ENCODE results near the gene LY6G5C. TPM values are rescaled to one million over a fixed set of nuclear protein-coding genes. Genes with fewer than 3 reads are reported as not detected.
A peak's percentile ranks its signal among the peaks of the same experiment; 100 is the strongest.

Gene LY6G5C
- total and polyA plus RNA-seq, 9 of the 15 experiments (the other 6 are each of a cell fraction or from before 2014, with no cell fraction given), result 0.10 to 0.67 (median 0.46) TPM; not detected in 4

GRCh38 chr6:31677955-31678354, 2.9 kb downstream of the LY6G5C start (continued):
- TF ChIP-seq ZBTB40 (IDR thresholded peaks at IDR 0.05), result no peak
- TF ChIP-seq ZBTB40 (CRISPR knock-in tag; IDR thresholded peaks at IDR 0.05), result no peak
- TF ChIP-seq HIVEP1 (CRISPR knock-in tag; IDR thresholded peaks at IDR 0.05), result no peak
- no peak for TF ChIP-seq MEF2D (tag; conservative IDR thresholded peaks at IDR 0.05; ENCODE audit: low read depth)
- TF ChIP-seq ZHX1 (conservative IDR thresholded peaks at IDR 0.05; ENCODE audit: low read length), result no peak
- no peak for TF ChIP-seq CBX8 (IDR thresholded peaks at IDR 0.05; ENCODE audit: borderline replicate concordance, extremely low read depth, low read depth, low read length, poor library complexity, severe bottlenecking)
- peak; percentile 50; the same call in 1 of the 2 replicates for TF ChIP-seq CTBP1 (IDR thresholded peaks at IDR 0.05; ENCODE audit: borderline replicate concordance)
- no peak for TF ChIP-seq SUPT5H (IDR thresholded peaks at IDR 0.05)
- no peak for TF ChIP-seq CCNT2 (IDR thresholded peaks at IDR 0.05; ENCODE audit: borderline replicate concordance, extremely low read depth, insufficient read length, low read depth, low read length)
- TF ChIP-seq ZNF232 (CRISPR knock-in tag; IDR thresholded peaks at IDR 0.05), result no peak
- no peak for TF ChIP-seq EWSR1 (IDR thresholded peaks at IDR 0.05; ENCODE audit: borderline replicate concordance, low read depth, partially characterized antibody)
- TF ChIP-seq PTRF (tag; IDR thresholded peaks at IDR 0.05), result no peak
- TF ChIP-seq HOXB6 (CRISPR knock-in tag; IDR thresholded peaks at IDR 0.05; ENCODE audit: borderline replicate concordance), result no peak
- no peak for TF ChIP-seq MYBL2 (IDR thresholded peaks at IDR 0.05; ENCODE audit: low read depth)
- TF ChIP-seq MYBL2 (CRISPR knock-in tag; IDR thresholded peaks at IDR 0.05; ENCODE audit: borderline replicate concordance), result no peak
- TF ChIP-seq ZNF75A (CRISPR knock-in tag; IDR thresholded peaks at IDR 0.05), result no peak
- no peak for TF ChIP-seq ZNF41 (CRISPR knock-in tag; conservative IDR thresholded peaks at IDR 0.05)
- TF ChIP-seq MTF1 (CRISPR knock-in tag; IDR thresholded peaks at IDR 0.05; ENCODE audit: borderline replicate concordance), result no peak
